Spleen (tissue), 7 donors: ENCODE measurements around the gene ITPK1.

ENCODE experiments used
- CTCF ChIP-seq, 11 experiments: fragments of 200-600 bp in 7 of 11; fragments of 450-650 bp in 4 of 11; sonication (generic) in 4 of 11; IDR thresholded peaks in 8 of 11; conservative IDR thresholded peaks in 3 of 11; 1 replicate in 7 of 11; 2 replicates in 4 of 11; pipeline versions ENCODE4 v1.4.0 to v1.8.0; 2016 to 2021; ENCODE audit warnings: antibody characterized with exemption in 11 of 11, inconsistent platforms in 4 of 11, mild to moderate bottlenecking in 1 of 11
- POLR2A ChIP-seq, 3 donors: fragments of 450-650 bp; IDR thresholded peaks; one replicate each; pipeline ENCODE4 v1.5.1; 2017; ENCODE audit warnings: antibody characterized with exemption in 3 of 3, mild to moderate bottlenecking in 1 of 3
- POLR2AphosphoS5 ChIP-seq, 3 donors: sonication (generic); formaldehyde crosslinking; IDR thresholded peaks; one replicate each; pipeline ENCODE4 v1.5.1; 2017; ENCODE audit warnings: antibody characterized with exemption in 3 of 3
- donor health status: DM: no; HTN: no; CAD: no; lungs with moderate emphysema.
- donor health status: DM: no; HTN: no; CAD: no.
- donor health status: DM: no; HTN: no; CAD: no.

DNA sequence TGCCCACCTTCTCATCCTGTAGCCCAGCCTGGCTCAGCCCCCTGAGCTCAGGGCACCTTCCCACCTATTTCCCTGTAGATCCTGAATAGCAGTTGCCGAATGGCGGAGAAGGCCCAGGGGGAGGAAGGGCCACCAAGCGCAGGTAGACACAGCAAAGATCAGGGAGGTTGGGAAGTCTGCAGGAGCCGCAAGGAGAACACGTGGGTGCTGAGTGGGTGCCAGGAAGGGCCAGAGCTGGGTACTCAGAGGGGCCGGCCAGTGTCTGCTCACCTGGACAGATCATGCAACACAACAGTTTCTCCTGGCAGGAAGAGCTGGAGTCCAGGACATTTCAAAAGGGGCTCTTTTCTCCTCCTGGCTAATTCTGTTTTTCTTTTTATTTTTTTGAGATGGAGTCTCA lies 162.2 kb downstream of the ITPK1 start:
- TF ChIP-seq CTCF (IDR thresholded peaks at IDR 0.05 in 8 of 11, conservative IDR thresholded peaks at IDR 0.05 in 3 of 11) (no peak), POLR2A (IDR thresholded peaks at IDR 0.05) (no peak), POLR2AphosphoS5 (IDR thresholded peaks at IDR 0.05) (no peak)
